HG03095 (cell line): ENCODE data around the gene AUP1.

ENCODE experiments used
- ATAC-seq: cut with Tn5 transposase; IDR thresholded peaks from one replicate; pipeline ENCODE4 v1.9.1; 2021; ENCODE audit warnings: moderate library complexity; ENCODE audit not compliant: unreplicated experiment

The AUP1 gene

GRCh38 chr2:74538881-74539339 lies 9.4 kb upstream of the AUP1 start:
- ATAC-seq = no peak

GRCh38 chr2:74537140-74537539 lies 7.6 kb upstream of the AUP1 start:
- no peak for ATAC-seq

- ATAC-seq = no peak
Measured at GRCh38 chr2:74536166-74536950, 6.9 kb upstream of the AUP1 start.

GRCh38 chr2:74535440-74535965 lies 6.0 kb upstream of the AUP1 start:
- ATAC-seq = no peak

GRCh38 chr2:74534411-74534810 lies 4.9 kb upstream of the AUP1 start:
- no peak for ATAC-seq

- no peak for ATAC-seq
Measured at GRCh38 chr2:74533464-74533863, 4.0 kb upstream of the AUP1 start.

- ATAC-seq = no peak
Measured at GRCh38 chr2:74532222-74532621, 2.7 kb upstream of the AUP1 start.

GRCh38 chr2:74531666-74532065 lies 2.2 kb upstream of the AUP1 start:
- ATAC-seq = no peak

GRCh38 chr2:74530239-74531187 lies 1.0 kb upstream of the AUP1 start:
- peak; percentile 32 for ATAC-seq

GRCh38 chr2:74528600-74529356 lies 728 bp downstream of the AUP1 start:
- no peak for ATAC-seq

- ATAC-seq = no peak
Measured at GRCh38 chr2:74527741-74528140, 1.8 kb downstream of the AUP1 start.

GRCh38 chr2:74526649-74527230 lies 2.8 kb downstream of the AUP1 start:
- ATAC-seq = no peak

- no peak for ATAC-seq
Measured at GRCh38 chr2:74525717-74526648, 3.5 kb downstream of the AUP1 start, which contains the start of gene DQX1. Gene DQX1, minus strand, starts transcription at chr2:74526231. Its CDS starts 502 bp downstream, at chr2:74525729.

GRCh38 chr2:74524955-74525716 lies 4.4 kb downstream of the AUP1 start:
- no peak for ATAC-seq

GRCh38 chr2:74524005-74524404 lies 5.5 kb downstream of the AUP1 start:
- ATAC-seq = no peak

- no peak for ATAC-seq
Measured at GRCh38 chr2:74522516-74522915, 7.0 kb downstream of the AUP1 start.

GRCh38 chr2:74516650-74517049 lies 12.9 kb downstream of the AUP1 start:
- ATAC-seq = no peak

GRCh38 chr2:74515981-74516633 lies 13.4 kb downstream of the AUP1 start:
- no peak for ATAC-seq
